AG09319 (cell line): Measurements from ENCODE around the gene HLA-G.
A peak's percentile ranks its signal among the peaks of the same experiment; 100 is the strongest.

Experiments
- DNase-seq: peaks from one replicate; pipeline ENCODE4 v3.0.0-alpha.2; 2010; ENCODE audit warnings: low read depth; ENCODE audit errors: extremely low read depth
- TF ChIP-seq, protein P1 (sequence below): IDR thresholded peaks from 2 replicates; pipeline ENCODE4 v1.5.1; 2011; ENCODE audit warnings: low read depth, mild to moderate bottlenecking, inconsistent platforms, low read length, moderate library complexity

HLA-G gene

GRCh38 chr6:29830409-29830808 is 2.8 kb downstream of the HLA-G start:
- TF ChIP-seq, protein P1, sequence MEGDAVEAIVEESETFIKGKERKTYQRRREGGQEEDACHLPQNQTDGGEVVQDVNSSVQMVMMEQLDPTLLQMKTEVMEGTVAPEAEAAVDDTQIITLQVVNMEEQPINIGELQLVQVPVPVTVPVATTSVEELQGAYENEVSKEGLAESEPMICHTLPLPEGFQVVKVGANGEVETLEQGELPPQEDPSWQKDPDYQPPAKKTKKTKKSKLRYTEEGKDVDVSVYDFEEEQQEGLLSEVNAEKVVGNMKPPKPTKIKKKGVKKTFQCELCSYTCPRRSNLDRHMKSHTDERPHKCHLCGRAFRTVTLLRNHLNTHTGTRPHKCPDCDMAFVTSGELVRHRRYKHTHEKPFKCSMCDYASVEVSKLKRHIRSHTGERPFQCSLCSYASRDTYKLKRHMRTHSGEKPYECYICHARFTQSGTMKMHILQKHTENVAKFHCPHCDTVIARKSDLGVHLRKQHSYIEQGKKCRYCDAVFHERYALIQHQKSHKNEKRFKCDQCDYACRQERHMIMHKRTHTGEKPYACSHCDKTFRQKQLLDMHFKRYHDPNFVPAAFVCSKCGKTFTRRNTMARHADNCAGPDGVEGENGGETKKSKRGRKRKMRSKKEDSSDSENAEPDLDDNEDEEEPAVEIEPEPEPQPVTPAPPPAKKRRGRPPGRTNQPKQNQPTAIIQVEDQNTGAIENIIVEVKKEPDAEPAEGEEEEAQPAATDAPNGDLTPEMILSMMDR: no peak
- DNase-seq: no peak

GRCh38 chr6:29831776-29832175 is 4.2 kb downstream of the HLA-G start:
- TF ChIP-seq, protein P1: no peak
- no peak for DNase-seq

- TF ChIP-seq, protein P1: peak; percentile 83
- DNase-seq: no peak
These were observed 7.2 kb downstream of the HLA-G start for GRCh38 chr6:29834564-29835436.

DNA sequence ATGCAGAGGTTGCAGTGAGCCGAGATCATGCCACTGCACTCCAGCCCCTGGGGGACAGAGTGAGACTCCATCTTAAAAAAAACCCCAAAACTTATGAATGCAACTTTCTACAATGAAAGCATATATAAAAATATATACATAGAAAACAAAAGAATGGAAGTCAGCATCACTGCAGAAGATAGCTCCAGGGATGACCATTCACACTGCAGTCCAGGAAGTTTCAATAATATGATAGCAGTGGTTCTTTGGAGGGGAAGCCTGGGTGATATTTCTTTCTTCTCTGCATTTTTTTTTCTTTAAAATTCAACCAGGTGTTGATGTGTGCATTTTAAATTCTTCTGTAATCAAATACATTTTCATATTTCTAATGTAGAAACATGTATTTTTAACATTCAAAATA is 12.3 kb downstream of the HLA-G start:
- no peak for DNase-seq
- TF ChIP-seq, protein P1: no peak

DNA sequence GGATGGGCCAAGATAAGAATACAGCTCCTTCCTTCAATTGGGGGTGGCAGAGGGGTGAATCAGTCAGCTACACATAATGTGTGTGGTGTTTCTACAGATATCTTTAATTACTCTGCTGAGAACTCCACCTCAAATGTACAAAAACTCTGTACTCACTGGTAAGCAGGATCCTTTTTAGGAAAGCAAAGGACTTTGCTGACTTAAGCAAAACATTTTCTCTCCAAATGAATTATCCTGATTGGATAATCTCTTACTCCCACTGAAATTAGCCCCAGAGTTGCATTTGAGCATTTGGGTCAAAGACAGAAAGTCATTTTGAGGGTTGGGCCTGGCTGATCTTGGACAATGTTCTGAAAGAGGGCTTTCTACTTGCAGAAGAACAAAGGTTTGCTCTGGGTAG is 13.4 kb downstream of the HLA-G start:
- DNase-seq: no peak

DNA sequence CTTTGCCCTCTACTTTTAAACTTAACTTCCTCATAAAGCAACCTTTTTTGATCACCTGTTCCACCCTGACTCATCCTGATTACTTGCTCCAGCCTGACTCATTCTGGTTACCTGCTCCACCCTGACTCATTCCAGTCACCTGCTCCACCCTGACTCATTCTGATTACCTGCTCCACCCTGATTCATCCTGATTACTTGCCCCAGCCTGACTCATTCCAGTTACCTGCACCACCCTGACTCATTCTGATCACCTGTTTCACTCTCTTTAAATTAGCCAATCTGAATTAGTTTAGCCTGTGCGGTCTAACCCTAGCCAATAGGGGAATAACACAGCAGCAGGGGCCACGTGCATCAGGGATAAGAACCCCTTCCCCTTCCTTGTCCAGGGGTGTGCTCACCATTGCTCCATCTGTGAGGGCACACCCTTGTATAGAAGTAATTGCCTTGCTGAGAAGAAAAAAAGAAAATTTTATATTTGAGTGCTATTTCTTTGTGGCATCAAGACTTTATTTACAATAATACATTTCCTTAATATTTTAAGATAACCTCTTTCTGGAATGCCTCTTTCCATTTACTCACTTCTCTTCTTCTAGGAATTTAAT is 17.9 kb downstream of the HLA-G start:
- DNase-seq: no peak
- TF ChIP-seq, protein P1: no peak

More for the DNA sequence above, 13.4 kb downstream of the HLA-G start:
- TF ChIP-seq, protein P1: no peak

- peak; percentile 12 for DNase-seq
- TF ChIP-seq, protein P1: peak; percentile 93
These were observed 20.4 kb downstream of the HLA-G start for GRCh38 chr6:29847871-29848630.
